UCSD-AML1 (cell line): ENCODE measurements around the gene RAPGEF6.
"Not testable (repeated sequence)": the region's sequence is repeated elsewhere in the genome, so short reads cannot be mapped to it uniquely, and the experiment has no call there.

Source experiments
- DNase-seq: peaks from one replicate; lab custom pipeline; 2025; ENCODE audit not compliant: unreplicated experiment; lab: John Stamatoyannopoulos, UW

Gene RAPGEF6

GRCh38 chr5:131433109-131433508 lies 201.9 kb downstream of the RAPGEF6 start:
- DNase-seq: no peak

- no peak for DNase-seq
Measured at GRCh38 chr5:131431794-131432193, 203.2 kb downstream of the RAPGEF6 start.

GRCh38 chr5:131430794-131431193 lies 204.2 kb downstream of the RAPGEF6 start:
- no peak for DNase-seq

- DNase-seq: no peak
Measured at GRCh38 chr5:131426011-131426410, 209.0 kb downstream of the RAPGEF6 start.

- no peak for DNase-seq
Measured at GRCh38 chr5:131423056-131423455, 212.0 kb downstream of the RAPGEF6 start.

GRCh38 chr5:131419877-131420276 lies 215.2 kb downstream of the RAPGEF6 start:
- DNase-seq: no peak

DNA sequence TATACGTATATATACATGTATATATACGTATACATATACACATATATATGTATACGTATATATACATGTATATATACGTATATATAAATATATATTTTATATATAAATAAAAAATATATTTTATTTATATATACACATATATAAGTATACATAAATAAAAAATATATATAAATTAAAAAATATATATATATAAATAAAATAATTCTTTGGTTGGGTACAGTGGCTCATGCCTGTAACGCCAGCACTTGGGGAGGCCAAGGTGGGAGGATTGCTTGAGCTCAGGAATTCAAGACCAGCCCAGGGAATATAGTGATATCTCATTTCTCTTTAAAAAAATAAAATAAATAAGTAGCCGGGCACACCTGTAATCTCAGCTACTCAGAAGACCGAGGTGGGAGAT lies 216.2 kb downstream of the RAPGEF6 start:
- no peak for DNase-seq

GRCh38 chr5:131417240-131417869 lies 217.7 kb downstream of the RAPGEF6 start:
- DNase-seq: peak; percentile 65

DNA sequence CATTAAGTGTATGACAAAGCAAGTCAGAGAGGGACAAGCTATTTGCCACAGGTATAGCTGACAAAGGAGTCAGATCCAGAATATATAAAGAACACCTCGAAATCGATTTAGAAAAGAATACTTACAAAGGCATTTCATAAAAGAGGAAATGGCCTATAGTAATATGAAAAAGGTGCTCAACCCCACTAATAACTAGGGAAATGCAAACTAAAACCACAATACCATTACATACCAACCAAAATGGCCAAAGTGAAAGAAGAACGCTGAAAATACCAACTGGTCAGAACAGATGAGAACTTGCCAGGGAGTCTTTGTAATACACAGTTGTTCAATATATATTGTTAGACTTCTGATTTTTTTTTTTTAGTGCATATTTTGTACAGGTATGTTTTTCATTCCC lies 218.3 kb downstream of the RAPGEF6 start:
- DNase-seq: no peak

- DNase-seq: no peak
Measured at GRCh38 chr5:131413605-131414559, 221.1 kb downstream of the RAPGEF6 start.

DNA sequence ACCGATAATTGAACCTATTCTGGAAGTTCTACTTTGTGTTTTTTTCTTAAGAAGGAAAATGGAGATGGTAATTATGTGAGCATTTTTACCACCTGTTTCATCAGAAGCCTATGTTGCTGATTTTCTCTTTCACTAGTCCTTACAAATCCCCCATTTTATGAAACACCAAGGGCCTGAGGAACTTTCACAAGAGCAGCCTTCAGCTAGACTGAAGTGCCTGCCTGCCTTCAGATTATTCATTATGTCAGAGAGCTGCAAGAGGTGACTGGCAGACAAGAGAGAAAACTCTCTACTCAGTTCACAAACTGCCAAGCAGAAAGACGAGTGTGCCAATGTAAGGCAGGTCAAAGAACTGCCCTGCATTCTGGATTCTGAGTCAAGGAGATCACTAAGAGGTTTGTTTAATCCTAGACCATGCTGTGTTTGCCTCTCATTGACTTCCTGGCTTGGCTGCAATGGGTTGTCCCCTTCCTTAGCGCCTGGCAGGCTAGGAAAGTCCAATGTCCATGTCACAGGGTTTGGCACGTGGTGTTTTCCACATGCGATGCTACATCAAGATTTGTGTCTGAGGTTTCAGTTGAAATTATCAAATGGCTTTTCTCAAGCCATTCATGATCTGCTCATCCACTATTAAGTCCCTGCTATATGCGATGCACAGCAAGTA lies 227.9 kb downstream of the RAPGEF6 start:
- no peak for DNase-seq

GRCh38 chr5:131406076-131406475 lies 229.0 kb downstream of the RAPGEF6 start:
- DNase-seq: no peak

DNA sequence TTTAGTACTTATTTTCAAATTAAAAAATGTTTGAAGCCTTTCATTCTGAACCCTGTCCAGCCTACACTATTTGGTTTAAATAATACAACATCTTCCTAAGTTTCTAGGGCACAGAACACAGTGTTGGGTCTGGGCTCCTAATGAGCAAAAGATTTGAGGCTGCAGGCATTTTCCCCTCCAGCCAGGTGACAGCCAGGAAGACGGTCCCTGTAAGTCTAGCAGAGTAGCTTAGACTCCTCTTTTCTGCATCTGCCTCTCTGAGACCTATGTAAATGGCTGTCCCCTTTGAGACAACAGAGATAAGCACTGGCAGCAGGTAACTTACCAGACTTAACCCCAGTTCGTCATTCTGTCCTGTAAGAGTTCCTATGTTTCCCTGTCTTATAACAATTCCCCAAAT lies 229.4 kb downstream of the RAPGEF6 start:
- no peak for DNase-seq

DNA sequence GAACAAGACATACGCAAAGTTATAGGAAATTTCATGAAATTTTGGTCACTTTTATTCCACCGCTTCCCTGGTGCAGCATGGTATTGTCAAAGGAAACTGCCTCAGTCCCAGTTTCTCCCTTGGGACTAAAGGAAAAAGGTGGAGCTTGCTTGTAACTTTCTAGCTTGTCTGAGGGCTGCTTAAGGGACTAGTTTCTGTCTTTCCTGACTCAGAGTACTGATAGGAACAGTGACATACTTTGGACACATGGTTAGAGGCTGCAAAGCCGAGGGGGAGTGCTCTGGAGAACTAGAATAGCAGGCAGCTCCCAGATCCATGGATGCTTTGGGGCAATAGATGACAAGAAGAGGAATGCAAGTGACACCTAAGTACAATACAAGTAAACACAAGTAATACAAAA lies 234.4 kb downstream of the RAPGEF6 start:
- no peak for DNase-seq

GRCh38 chr5:131399007-131399406 lies 236.0 kb downstream of the RAPGEF6 start:
- DNase-seq: not testable (repeated sequence)

- no peak for DNase-seq
Measured at GRCh38 chr5:131396630-131397273, 238.3 kb downstream of the RAPGEF6 start.

- no peak for DNase-seq
Measured at GRCh38 chr5:131396015-131396414, 239.0 kb downstream of the RAPGEF6 start.

DNA sequence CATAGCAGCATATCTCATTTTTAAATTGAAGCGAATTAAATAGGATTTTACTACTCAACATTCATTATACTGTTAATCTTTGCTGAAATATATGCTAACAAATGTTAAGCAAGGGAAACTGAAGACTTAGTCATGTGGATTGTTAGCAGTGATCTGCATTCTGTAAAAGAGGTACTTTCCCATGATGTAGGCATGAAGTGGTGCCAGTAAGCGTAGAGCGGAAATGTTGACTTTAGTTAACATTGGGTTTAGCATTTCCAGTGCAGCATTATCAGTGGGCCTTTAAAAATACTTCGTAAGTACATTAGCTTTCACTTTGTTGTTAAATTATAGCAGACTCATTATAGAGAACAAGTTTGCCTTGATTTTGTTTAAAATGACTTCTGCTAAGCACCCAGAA lies 240.9 kb downstream of the RAPGEF6 start:
- no peak for DNase-seq

GRCh38 chr5:131393498-131393968 lies 241.5 kb downstream of the RAPGEF6 start:
- no peak for DNase-seq

DNA sequence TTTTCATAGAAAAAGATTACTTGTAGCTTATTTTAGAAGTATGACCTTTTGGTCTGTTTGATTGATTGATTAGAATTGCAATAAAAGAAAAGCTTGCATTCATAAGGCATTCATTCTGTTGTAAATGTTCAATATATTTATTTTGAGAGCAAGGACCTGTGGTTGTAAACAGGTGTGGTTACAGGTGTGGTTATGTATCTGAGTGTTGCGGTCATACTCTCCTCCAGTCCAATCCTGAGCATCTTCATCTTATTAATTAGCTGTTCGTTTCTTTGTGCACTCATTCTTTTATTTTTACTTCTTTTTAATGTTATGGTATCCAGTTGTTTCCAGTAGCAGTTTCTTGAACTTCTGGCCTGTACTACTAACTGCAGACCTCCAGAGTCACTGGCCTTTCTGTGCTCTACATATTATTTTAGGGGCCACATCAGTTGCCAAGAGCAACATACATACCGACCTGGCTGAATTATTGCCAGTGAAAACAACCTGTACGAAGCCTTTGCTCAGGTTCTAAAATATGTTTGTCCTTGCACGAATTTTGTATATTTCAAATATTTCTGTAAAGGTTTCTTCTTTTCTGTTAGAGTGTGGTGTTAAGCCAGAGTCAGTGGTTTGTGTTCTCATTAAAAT lies 242.4 kb downstream of the RAPGEF6 start:
- DNase-seq: no peak

DNA sequence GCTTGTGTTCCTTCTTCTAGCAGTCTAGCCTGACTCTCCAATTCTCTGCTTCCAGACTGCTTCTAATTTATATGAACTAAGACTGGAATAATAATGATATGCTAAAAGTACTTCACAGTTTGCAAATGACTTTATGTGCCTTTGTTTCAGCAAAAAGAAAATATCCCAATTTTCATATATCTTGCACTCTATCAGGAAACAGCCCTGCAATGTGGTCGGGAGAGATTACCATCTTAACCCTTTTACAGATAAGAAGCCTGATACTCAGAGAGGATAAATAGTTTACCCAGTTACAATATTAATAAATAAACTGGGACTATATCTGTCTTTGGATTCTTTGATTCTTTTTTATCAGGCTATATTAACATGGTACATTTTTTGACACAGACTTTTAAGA lies 245.2 kb downstream of the RAPGEF6 start:
- no peak for DNase-seq
